ENCODE measurements around the gene TMEM131L.

TMEM131L gene

DNA sequence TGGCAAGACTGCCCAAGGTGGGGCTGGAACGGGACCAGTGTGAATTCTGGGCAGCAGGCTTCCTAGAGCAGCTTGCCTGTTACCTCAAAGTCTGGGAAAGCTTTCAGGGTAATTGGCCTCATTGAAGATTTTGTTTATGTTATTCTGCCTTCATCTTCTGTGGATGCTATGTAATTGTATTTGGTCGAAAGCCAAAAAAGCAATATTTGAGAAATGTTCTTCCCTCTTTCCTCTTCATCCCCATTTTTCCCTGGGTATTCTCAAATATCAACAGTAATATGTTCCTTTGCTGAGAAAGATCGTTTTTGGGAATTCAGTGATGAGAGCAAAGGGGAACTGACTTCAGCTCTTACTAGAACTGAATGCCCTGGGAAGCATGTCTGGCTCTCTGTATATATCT is 12.9 kb downstream of the TMEM131L start:
- Histone ChIP-seq H3K4me3 (ENCODE audit: low read depth, low read length) (no peak overlapping the region), H4K91ac (ENCODE audit: low read depth, low read length) (no peak overlapping the region), H3K79me2 (ENCODE audit: control insufficient read depth, insufficient read depth, low read length, poor library complexity) (no peaks in the 10 kb centered on the region), H2BK5ac (ENCODE audit: low read depth, low read length, poor library complexity) (no peak overlapping the region), H3K4ac (ENCODE audit: low read depth, low read length) (no peak overlapping the region), H2BK120ac (ENCODE audit: insufficient read depth, low read length, poor library complexity) (no peak overlapping the region), H3K4me2 (ENCODE audit: low read length) (no peak overlapping the region), H3K14ac (ENCODE audit: low read length) (no peak overlapping the region), H4K12ac (ENCODE audit: low read depth, low read length) (no peak overlapping the region), H4K8ac (ENCODE audit: low read depth, low read length) (no peak overlapping the region), H3K79me1 (ENCODE audit: low read length) (peaks cover 2% of the 10 kb centered on the region), H3K36me3 (ENCODE audit: control insufficient read depth in 1 of 2, insufficient read depth in 2 of 2, low read length in 2 of 2) (no peaks in the 10 kb centered on the region), H2AFZ (ENCODE audit: insufficient read depth, low read length, poor library complexity) (no peak overlapping the region), H3K27me3 (ENCODE audit: insufficient read depth, low read length) (no peaks in the 10 kb centered on the region), H3K4me1 (ENCODE audit: control insufficient read depth in 1 of 2, insufficient read depth in 2 of 2, low read length in 2 of 2) (no peaks in the 10 kb centered on the region), H3K23ac (ENCODE audit: low read length) (no peak overlapping the region), H2BK12ac (ENCODE audit: low read length) (no peak overlapping the region), H3K9ac (ENCODE audit: low read length) (no peak overlapping the region), H3K18ac (ENCODE audit: low read length) (no peak overlapping the region), H3K9me3 (ENCODE audit: insufficient read depth, low read depth, low read length) (no peaks in the 10 kb centered on the region), H3K27ac (ENCODE audit: low read depth, low read length) (no peak overlapping the region), H2AK5ac (ENCODE audit: low read length) (no peak overlapping the region)
- WGBS (ENCODE audit: extremely low coverage, insufficient coverage, insufficient read length) = no CpG with 5 or more reads among the region's 3 CpGs
- no peak for DNase-seq

DNA sequence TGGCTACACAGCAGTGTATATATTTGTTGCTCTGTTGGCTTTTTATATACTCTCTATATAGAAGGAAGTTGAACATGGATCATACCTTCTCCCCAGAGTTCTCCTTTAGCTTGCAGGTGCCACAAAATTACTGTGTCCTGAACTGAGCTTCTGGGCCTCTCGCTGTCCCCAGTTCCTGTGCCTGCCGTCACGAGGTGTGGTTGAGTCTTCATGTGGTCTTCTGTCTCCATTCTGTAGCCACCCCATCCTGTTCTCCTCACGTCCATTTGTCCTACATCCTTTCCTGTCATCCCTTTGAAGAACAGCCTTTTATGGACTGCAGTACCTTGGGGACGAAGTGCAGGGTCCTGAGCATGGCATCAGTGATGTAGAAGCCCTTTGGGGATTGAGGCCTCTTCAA is 14.5 kb downstream of the TMEM131L start:
- Histone ChIP-seq H3K9me3 (ENCODE audit: insufficient read depth, low read depth, low read length) (no peaks in the 10 kb centered on the region), H4K91ac (ENCODE audit: low read depth, low read length) (no peak overlapping the region), H3K23ac (ENCODE audit: low read length) (no peak overlapping the region), H3K27ac (ENCODE audit: low read depth, low read length) (no peak overlapping the region), H2BK120ac (ENCODE audit: insufficient read depth, low read length, poor library complexity) (no peak overlapping the region), H2BK5ac (ENCODE audit: low read depth, low read length, poor library complexity) (no peak overlapping the region), H2AFZ (ENCODE audit: insufficient read depth, low read length, poor library complexity) (no peak overlapping the region), H3K9ac (ENCODE audit: low read length) (no peak overlapping the region), H2BK12ac (ENCODE audit: low read length) (no peak overlapping the region), H3K18ac (ENCODE audit: low read length) (no peak overlapping the region), H3K4me2 (ENCODE audit: low read length) (no peak overlapping the region), H3K79me2 (ENCODE audit: control insufficient read depth, insufficient read depth, low read length, poor library complexity) (no peaks in the 10 kb centered on the region), H3K4me1 (ENCODE audit: control insufficient read depth in 1 of 2, insufficient read depth in 2 of 2, low read length in 2 of 2) (no peaks in the 10 kb centered on the region), H2AK5ac (ENCODE audit: low read length) (peak overlapping the region; percentile 22), H4K12ac (ENCODE audit: low read depth, low read length) (no peak overlapping the region), H3K36me3 (ENCODE audit: control insufficient read depth in 1 of 2, insufficient read depth in 2 of 2, low read length in 2 of 2) (no peaks in the 10 kb centered on the region), H3K4ac (ENCODE audit: low read depth, low read length) (no peak overlapping the region), H3K27me3 (ENCODE audit: insufficient read depth, low read length) (no peaks in the 10 kb centered on the region), H3K4me3 (ENCODE audit: low read depth, low read length) (no peak overlapping the region), H3K79me1 (ENCODE audit: low read length) (peaks cover 2% of the 10 kb centered on the region), H4K8ac (ENCODE audit: low read depth, low read length) (no peak overlapping the region), H3K14ac (ENCODE audit: low read length) (no peak overlapping the region)
- DNase-seq = no peak
- no CpG with 5 or more reads among the region's 5 CpGs for WGBS (ENCODE audit: extremely low coverage, insufficient coverage, insufficient read length)

DNA sequence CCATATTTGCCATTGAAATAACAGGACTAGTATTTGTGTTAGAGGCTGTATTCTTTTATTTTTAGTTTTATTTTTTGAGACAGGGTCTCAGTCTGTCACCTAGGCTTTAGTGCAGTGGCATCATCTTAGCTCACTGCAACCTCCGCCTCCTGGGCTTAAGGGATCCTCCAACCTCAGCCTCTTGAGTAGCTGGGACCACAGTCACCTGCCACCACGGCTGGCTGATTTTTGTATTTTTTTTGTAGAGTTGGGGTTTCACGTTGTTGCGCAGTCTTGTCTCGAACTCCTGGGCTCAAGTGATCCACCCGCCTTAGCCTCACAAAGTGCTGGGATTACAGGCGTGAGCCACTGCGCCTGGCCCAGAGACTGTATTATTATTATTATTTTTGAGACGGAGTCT is 15.3 kb downstream of the TMEM131L start:
- H3K14ac ChIP-seq (ENCODE audit: low read length) = no peak overlapping the region
- H3K4me3 ChIP-seq (ENCODE audit: low read depth, low read length) = no peak overlapping the region
- H3K36me3 ChIP-seq (ENCODE audit: control insufficient read depth in 1 of 2, insufficient read depth in 2 of 2, low read length in 2 of 2) = no peaks in the 10 kb centered on the region
- H2BK12ac ChIP-seq (ENCODE audit: low read length) = no peak overlapping the region
- H3K9ac ChIP-seq (ENCODE audit: low read length) = no peak overlapping the region
- H3K27ac ChIP-seq (ENCODE audit: low read depth, low read length) = no peak overlapping the region
- DNase-seq = no peak
- H4K91ac ChIP-seq (ENCODE audit: low read depth, low read length) = no peak overlapping the region
- no peak overlapping the region for H2AFZ ChIP-seq (ENCODE audit: insufficient read depth, low read length, poor library complexity)
- no peak overlapping the region for H4K8ac ChIP-seq (ENCODE audit: low read depth, low read length)
- H2AK5ac ChIP-seq (ENCODE audit: low read length) = no peak overlapping the region
- peaks cover 2% of the 10 kb centered on the region for H3K79me1 ChIP-seq (ENCODE audit: low read length)
- H3K27me3 ChIP-seq (ENCODE audit: insufficient read depth, low read length) = no peaks in the 10 kb centered on the region
- no peak overlapping the region for H3K23ac ChIP-seq (ENCODE audit: low read length)
- H2BK120ac ChIP-seq (ENCODE audit: insufficient read depth, low read length, poor library complexity) = no peak overlapping the region
- peaks cover under 1 to 4% of the 10 kb centered on the region in 2 experiments for H3K4me1 ChIP-seq (ENCODE audit: control insufficient read depth in 1 of 2, insufficient read depth in 2 of 2, low read length in 2 of 2)
- WGBS (ENCODE audit: extremely low coverage, insufficient coverage, insufficient read length) = no CpG with 5 or more reads among the region's 9 CpGs
- no peak overlapping the region for H2BK5ac ChIP-seq (ENCODE audit: low read depth, low read length, poor library complexity)
- no peaks in the 10 kb centered on the region for H3K79me2 ChIP-seq (ENCODE audit: control insufficient read depth, insufficient read depth, low read length, poor library complexity)
- no peak overlapping the region for H3K4ac ChIP-seq (ENCODE audit: low read depth, low read length)
- no peak overlapping the region for H3K4me2 ChIP-seq (ENCODE audit: low read length)
- H4K12ac ChIP-seq (ENCODE audit: low read depth, low read length) = no peak overlapping the region
- no peak overlapping the region for H3K18ac ChIP-seq (ENCODE audit: low read length)
- no peaks in the 10 kb centered on the region for H3K9me3 ChIP-seq (ENCODE audit: insufficient read depth, low read depth, low read length)

DNA sequence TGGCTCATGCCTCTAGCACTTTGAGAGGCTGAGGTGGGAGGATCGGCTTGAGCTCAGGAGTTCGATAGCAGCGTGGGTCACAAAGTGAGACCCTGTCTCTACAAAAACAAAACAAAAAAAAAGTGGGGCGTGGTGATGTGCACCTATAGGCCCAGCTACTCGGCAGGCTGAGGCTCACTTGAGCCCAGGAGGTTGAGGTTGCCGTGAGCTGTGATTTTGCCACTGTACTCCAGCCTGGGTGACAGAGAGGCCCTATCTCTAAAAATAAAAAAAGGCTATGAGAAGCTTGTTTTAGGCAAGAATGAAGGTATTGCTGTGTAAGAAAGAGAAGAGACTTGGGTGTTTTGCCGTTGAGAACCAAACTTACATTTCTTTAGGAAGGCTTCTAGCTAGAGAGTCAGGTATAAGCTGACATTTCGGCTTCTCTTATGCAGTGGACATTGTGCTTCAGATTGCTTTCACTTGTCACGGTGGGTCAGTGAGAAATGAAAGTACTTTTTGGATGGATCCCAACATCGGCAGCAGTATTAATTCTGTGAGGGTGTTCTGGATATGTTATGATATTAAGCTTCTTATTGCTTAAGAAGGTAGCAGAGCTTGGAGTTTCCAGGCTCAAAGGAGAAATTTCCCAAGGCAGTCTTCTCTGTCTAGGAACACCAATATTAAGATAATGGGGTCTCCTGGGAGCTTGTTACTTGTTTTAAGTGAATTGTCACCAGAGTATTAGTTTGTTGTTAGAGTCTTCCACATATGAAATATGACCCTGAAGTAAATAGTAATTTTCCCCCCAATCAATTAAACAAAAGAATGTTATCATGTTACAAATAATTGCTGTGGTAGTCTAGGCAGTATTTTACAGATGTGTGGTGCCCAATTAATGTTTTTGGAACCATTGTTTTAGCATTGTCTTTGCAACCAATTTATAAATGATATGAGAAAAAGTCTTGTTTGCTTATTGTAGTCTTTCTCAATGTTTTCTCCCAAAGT is 17.6 kb downstream of the TMEM131L start:
- no CpG with 5 or more reads among the region's 10 CpGs for WGBS (ENCODE audit: extremely low coverage, insufficient coverage, insufficient read length)
- peak overlapping the region; percentile 34 for H2BK12ac ChIP-seq (ENCODE audit: low read length)
- H3K4me2 ChIP-seq (ENCODE audit: low read length) = no peak overlapping the region
- H2AK5ac ChIP-seq (ENCODE audit: low read length) = peak overlapping the region; percentile 52
- no peaks in the 10 kb centered on the region for H3K36me3 ChIP-seq (ENCODE audit: control insufficient read depth in 1 of 2, insufficient read depth in 2 of 2, low read length in 2 of 2)
- H4K8ac ChIP-seq (ENCODE audit: low read depth, low read length) = no peak overlapping the region
- no peak overlapping the region for H3K18ac ChIP-seq (ENCODE audit: low read length)
- peaks cover 10% of the 10 kb centered on the region for H3K79me1 ChIP-seq (ENCODE audit: low read length)
- H2AFZ ChIP-seq (ENCODE audit: insufficient read depth, low read length, poor library complexity) = no peak overlapping the region
- H4K12ac ChIP-seq (ENCODE audit: low read depth, low read length) = peak overlapping the region; percentile 76
- no peak overlapping the region for H3K4me3 ChIP-seq (ENCODE audit: low read depth, low read length)
- H3K27ac ChIP-seq (ENCODE audit: low read depth, low read length) = no peak overlapping the region
- no peak overlapping the region for H4K91ac ChIP-seq (ENCODE audit: low read depth, low read length)
- H3K9me3 ChIP-seq (ENCODE audit: insufficient read depth, low read depth, low read length) = no peaks in the 10 kb centered on the region
- H3K4me1 ChIP-seq (ENCODE audit: control insufficient read depth in 1 of 2, insufficient read depth in 2 of 2, low read length in 2 of 2) = peaks cover 14 to 19% of the 10 kb centered on the region in 2 experiments
- no peak overlapping the region for H3K23ac ChIP-seq (ENCODE audit: low read length)
- no peak for DNase-seq
- H3K14ac ChIP-seq (ENCODE audit: low read length) = no peak overlapping the region
- peaks cover 2% of the 10 kb centered on the region for H3K79me2 ChIP-seq (ENCODE audit: control insufficient read depth, insufficient read depth, low read length, poor library complexity)
- H3K4ac ChIP-seq (ENCODE audit: low read depth, low read length) = peak overlapping the region; percentile 50
- H2BK5ac ChIP-seq (ENCODE audit: low read depth, low read length, poor library complexity) = no peak overlapping the region
- H2BK120ac ChIP-seq (ENCODE audit: insufficient read depth, low read length, poor library complexity) = no peak overlapping the region
- no peak overlapping the region for H3K9ac ChIP-seq (ENCODE audit: low read length)
- H3K27me3 ChIP-seq (ENCODE audit: insufficient read depth, low read length) = no peaks in the 10 kb centered on the region
